HG03066 (cell line): ENCODE data around the gene PPP2R2C.

ENCODE experiments used
- ATAC-seq: cut with Tn5 transposase; IDR thresholded peaks from one replicate; pipeline ENCODE4 v1.9.1; 2021; ENCODE audit warnings: low read depth; ENCODE audit not compliant: unreplicated experiment

The PPP2R2C gene

GRCh38 chr4:6383929-6384328 lies 88.5 kb downstream of the PPP2R2C start:
- no peak for ATAC-seq

- no peak for ATAC-seq
Observed at GRCh38 chr4:6383009-6383404, 89.4 kb downstream of the PPP2R2C start.

- no peak for ATAC-seq
Observed at GRCh38 chr4:6381571-6382123, 90.8 kb downstream of the PPP2R2C start.

GRCh38 chr4:6380746-6381410 lies 91.5 kb downstream of the PPP2R2C start:
- ATAC-seq: no peak

GRCh38 chr4:6379767-6380745 lies 92.4 kb downstream of the PPP2R2C start:
- ATAC-seq: no peak

GRCh38 chr4:6378493-6379445 lies 93.6 kb downstream of the PPP2R2C start:
- ATAC-seq: no peak

GRCh38 chr4:6377626-6378492 lies 94.6 kb downstream of the PPP2R2C start:
- ATAC-seq: no peak

- ATAC-seq: no peak
Observed at GRCh38 chr4:6375620-6376295, 96.7 kb downstream of the PPP2R2C start.

- no peak for ATAC-seq
Observed at GRCh38 chr4:6374575-6374974, 97.8 kb downstream of the PPP2R2C start.

GRCh38 chr4:6373541-6374410 lies 98.6 kb downstream of the PPP2R2C start:
- ATAC-seq: no peak

- no peak for ATAC-seq
Observed at GRCh38 chr4:6372649-6373525, 99.5 kb downstream of the PPP2R2C start.

- ATAC-seq: no peak
Observed at GRCh38 chr4:6371812-6372211, 100.6 kb downstream of the PPP2R2C start.

- ATAC-seq: no peak
Observed at GRCh38 chr4:6371271-6371670, 101.1 kb downstream of the PPP2R2C start.

- ATAC-seq: no peak
Observed at GRCh38 chr4:6369924-6370645, 102.3 kb downstream of the PPP2R2C start.

- ATAC-seq: no peak
Observed at GRCh38 chr4:6369511-6369910, 102.9 kb downstream of the PPP2R2C start.

- ATAC-seq: no peak
Observed at GRCh38 chr4:6369035-6369434, 103.4 kb downstream of the PPP2R2C start.
